GM04503 (cell line): Measurements from ENCODE around the gene TMEM185B.
"Not testable (repeated sequence)": the region's sequence is repeated elsewhere in the genome, so short reads cannot be mapped to it uniquely, and the experiment has no call there.

Experiments
- DNase-seq: peaks from one replicate; pipeline ENCODE4 v3.0.0-alpha.2; 2012; ENCODE audit warnings: low read depth

The TMEM185B gene

GRCh38 chr2:120223034-120223912 is at the start of gene TMEM185B:
Gene TMEM185B (minus strand): TSS chr2:120223400. CDS start chr2:120222976, 424 bp downstream.
- no peak for DNase-seq

GRCh38 chr2:120271711-120272379 is 48.6 kb upstream of the TMEM185B start:
- no peak for DNase-seq

GRCh38 chr2:120269816-120270215 is 46.6 kb upstream of the TMEM185B start:
- DNase-seq = no peak

GRCh38 chr2:120269076-120269744 is 46.0 kb upstream of the TMEM185B start:
- DNase-seq = no peak

- DNase-seq = no peak
Measured at GRCh38 chr2:120267348-120267747, 44.1 kb upstream of the TMEM185B start.

GRCh38 chr2:120265006-120265405 is 41.8 kb upstream of the TMEM185B start:
- DNase-seq = no peak

GRCh38 chr2:120262761-120263428 is 39.7 kb upstream of the TMEM185B start:
- DNase-seq = no peak

- DNase-seq = no peak
Measured at GRCh38 chr2:120262150-120262549, 39.0 kb upstream of the TMEM185B start.

- DNase-seq = no peak
Measured at GRCh38 chr2:120261387-120262006, 38.3 kb upstream of the TMEM185B start.

GRCh38 chr2:120260736-120261135 is 37.5 kb upstream of the TMEM185B start:
- DNase-seq = no peak

- DNase-seq = not testable (repeated sequence)
Measured at GRCh38 chr2:120259939-120260338, 36.7 kb upstream of the TMEM185B start.

- no peak for DNase-seq
Measured at GRCh38 chr2:120258196-120258595, 35.0 kb upstream of the TMEM185B start.

- DNase-seq = no peak
Measured at GRCh38 chr2:120257522-120257921, 34.3 kb upstream of the TMEM185B start.

- no peak for DNase-seq
Measured at GRCh38 chr2:120256651-120257000, 33.4 kb upstream of the TMEM185B start.

- no peak for DNase-seq
Measured at GRCh38 chr2:120255986-120256650, 32.9 kb upstream of the TMEM185B start.

GRCh38 chr2:120255071-120255470 is 31.9 kb upstream of the TMEM185B start:
- DNase-seq = no peak

- no peak for DNase-seq
Measured at GRCh38 chr2:120254178-120254577, 31.0 kb upstream of the TMEM185B start.

GRCh38 chr2:120253021-120253882 is 30.1 kb upstream of the TMEM185B start:
- DNase-seq = no peak

GRCh38 chr2:120252225-120253020 is 29.2 kb upstream of the TMEM185B start, which contains the start of gene RALB:
Gene RALB (plus strand): TSS chr2:120252852. CDS start chr2:120278665, 25,813 bp downstream.
- peak; percentile 82 for DNase-seq
